Loucy (cell line): ENCODE results near the gene MZB1.

Source experiments
- EZH2phosphoT487 ChIP-seq: fragments of 200-600 bp; IDR thresholded peaks from 2 replicates; pipeline ENCODE4 v1.6.1; 2018; ENCODE audit warnings: antibody characterized with exemption, mild to moderate bottlenecking, moderate library complexity, borderline replicate concordance
- TF ChIP-seq, protein P1 (sequence below): fragments of 200-600 bp; sonication (generic); conservative IDR thresholded peaks from 2 replicates; pipeline ENCODE4 v1.5.1; 2014; ENCODE audit warnings: mild to moderate bottlenecking, antibody characterized with exemption, low read length

DNA sequence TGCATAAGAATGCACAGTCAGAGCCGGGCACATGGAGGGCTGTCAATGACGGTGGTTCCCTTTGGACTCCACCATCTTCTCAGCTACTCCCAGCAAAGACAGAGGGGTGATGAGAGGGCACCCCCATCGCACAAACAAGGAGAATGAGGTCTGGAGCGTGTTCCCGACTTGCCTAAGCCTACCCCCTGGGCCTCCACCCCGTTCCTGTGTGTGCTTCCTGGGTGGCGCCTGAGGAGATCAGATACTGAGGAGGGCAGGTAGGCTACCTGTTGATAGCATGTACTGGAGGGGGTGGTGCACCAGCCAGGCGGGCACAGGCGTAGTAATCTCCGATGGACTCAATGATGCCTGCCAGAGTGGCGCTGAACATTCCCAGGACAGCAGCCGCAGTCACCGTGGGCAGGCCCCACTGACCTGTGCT, 10.8 kb downstream of the MZB1 start:
- TF ChIP-seq, protein P1, sequence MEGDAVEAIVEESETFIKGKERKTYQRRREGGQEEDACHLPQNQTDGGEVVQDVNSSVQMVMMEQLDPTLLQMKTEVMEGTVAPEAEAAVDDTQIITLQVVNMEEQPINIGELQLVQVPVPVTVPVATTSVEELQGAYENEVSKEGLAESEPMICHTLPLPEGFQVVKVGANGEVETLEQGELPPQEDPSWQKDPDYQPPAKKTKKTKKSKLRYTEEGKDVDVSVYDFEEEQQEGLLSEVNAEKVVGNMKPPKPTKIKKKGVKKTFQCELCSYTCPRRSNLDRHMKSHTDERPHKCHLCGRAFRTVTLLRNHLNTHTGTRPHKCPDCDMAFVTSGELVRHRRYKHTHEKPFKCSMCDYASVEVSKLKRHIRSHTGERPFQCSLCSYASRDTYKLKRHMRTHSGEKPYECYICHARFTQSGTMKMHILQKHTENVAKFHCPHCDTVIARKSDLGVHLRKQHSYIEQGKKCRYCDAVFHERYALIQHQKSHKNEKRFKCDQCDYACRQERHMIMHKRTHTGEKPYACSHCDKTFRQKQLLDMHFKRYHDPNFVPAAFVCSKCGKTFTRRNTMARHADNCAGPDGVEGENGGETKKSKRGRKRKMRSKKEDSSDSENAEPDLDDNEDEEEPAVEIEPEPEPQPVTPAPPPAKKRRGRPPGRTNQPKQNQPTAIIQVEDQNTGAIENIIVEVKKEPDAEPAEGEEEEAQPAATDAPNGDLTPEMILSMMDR, result no peak
- no peak for TF ChIP-seq EZH2phosphoT487
